ENCODE results near the gene TMEM132E.

Gene TMEM132E

GRCh38 chr17:34570506-34570905, 8.9 kb upstream of the TMEM132E start:
- DNase-seq = no peak

- peak; percentile 37 for DNase-seq
Observed at GRCh38 chr17:34571428-34572130, 7.8 kb upstream of the TMEM132E start.

GRCh38 chr17:34572483-34572882, 6.9 kb upstream of the TMEM132E start:
- DNase-seq = no peak

- DNase-seq = no peak
Observed at GRCh38 chr17:34575182-34575581, 4.2 kb upstream of the TMEM132E start.

GRCh38 chr17:34578016-34578415, 1.4 kb upstream of the TMEM132E start:
- DNase-seq = no peak

- no peak for DNase-seq
Observed at GRCh38 chr17:34578656-34579016, 746 bp upstream of the TMEM132E start.

GRCh38 chr17:34579979-34580684, 750 bp downstream of the TMEM132E start:
- peak; percentile 56 for DNase-seq

GRCh38 chr17:34580685-34581445, 1.5 kb downstream of the TMEM132E start:
- DNase-seq = no peak

- DNase-seq = no peak
Observed at GRCh38 chr17:34581446-34582184, 2.2 kb downstream of the TMEM132E start.

GRCh38 chr17:34582185-34582900, 3.0 kb downstream of the TMEM132E start:
- no peak for DNase-seq

- DNase-seq = no peak
Observed at GRCh38 chr17:34582901-34583245, 3.5 kb downstream of the TMEM132E start.

GRCh38 chr17:34584805-34585416, 5.5 kb downstream of the TMEM132E start:
- DNase-seq = no peak

GRCh38 chr17:34586346-34586846, 7.0 kb downstream of the TMEM132E start:
- no peak for DNase-seq

- DNase-seq = no peak
Observed at GRCh38 chr17:34588266-34588665, 8.9 kb downstream of the TMEM132E start.

GRCh38 chr17:34589120-34589965, 10.0 kb downstream of the TMEM132E start:
- DNase-seq = no peak

- no peak for DNase-seq
Observed at GRCh38 chr17:34592002-34592401, 12.6 kb downstream of the TMEM132E start.

GRCh38 chr17:34596920-34597319, 17.5 kb downstream of the TMEM132E start:
- DNase-seq = no peak

- peak; percentile 77 for DNase-seq
Observed at GRCh38 chr17:34598161-34598776, 18.9 kb downstream of the TMEM132E start.

GRCh38 chr17:34601416-34601815, 22.0 kb downstream of the TMEM132E start:
- no peak for DNase-seq

GRCh38 chr17:34603974-34604373, 24.6 kb downstream of the TMEM132E start:
- DNase-seq = no peak

Measured in midbrain (tissue), 1 donor.